WTC11 (cell line): ENCODE data around the gene CHID1. TPM values are rescaled to one million over a fixed set of nuclear protein-coding genes. Genes with fewer than 3 reads are reported as not detected.

Experiments used
- ATAC-seq: fragments of 200-7000 bp; cut with Tn5 transposase; 2 replicates; pipeline ENCODE4 v1.10.0; 2021; ENCODE audit warnings: mild to moderate bottlenecking, moderate library complexity
- CTCF ChIA-PET: fragments of 300-600 bp; sonication (Branson Sonifier 250); formaldehyde crosslinking; loops from one replicate; lab custom pipeline; 2021; ENCODE audit warnings: antibody characterized with exemption; lab: Charles Lee
- POLR2A ChIA-PET: fragments of 350-600 bp; sonication (Branson Sonifier 250); formaldehyde crosslinking; loops from one replicate; lab custom pipeline; 2021; ENCODE audit warnings: antibody characterized with exemption; lab: Charles Lee
- DNase-seq: peaks from one replicate; pipeline ENCODE4 v3.0.0; 2021; ENCODE audit warnings: low spot score
- H3K27ac Mint-ChIP-seq: 2 replicates; pipeline ENCODE4 v1.8.0; 2021; ENCODE audit warnings: mixed read lengths
- H3K27me3 Mint-ChIP-seq: 2 replicates; pipeline ENCODE4 v1.8.0; 2021; ENCODE audit warnings: low read depth, mild to moderate bottlenecking, moderate library complexity, mixed read lengths
- H3K36me3 Mint-ChIP-seq: 2 replicates; pipeline ENCODE4 v1.8.0; 2021; ENCODE audit warnings: mixed read lengths
- H3K4me1 Mint-ChIP-seq: 2 replicates; pipeline ENCODE4 v1.8.0; 2022; ENCODE audit warnings: mixed read lengths
- H3K4me3 Mint-ChIP-seq: 2 replicates; pipeline ENCODE4 v1.8.0; 2021; ENCODE audit warnings: mild to moderate bottlenecking, moderate library complexity, mixed read lengths
- H3K9me3 Mint-ChIP-seq: 2 replicates; pipeline ENCODE4 v1.8.0; 2021; ENCODE audit warnings: mixed read lengths
- ARID4B ChIP-seq: sonication (generic); formaldehyde crosslinking; IDR thresholded peaks from 2 replicates; pipeline ENCODE4 v1.8.0; 2023; ENCODE audit warnings: missing genetic modification reagents, mild to moderate bottlenecking, borderline replicate concordance
- ELF4 ChIP-seq: sonication (generic); formaldehyde crosslinking; IDR thresholded peaks from 2 replicates; pipeline ENCODE4 v1.8.1; 2022; ENCODE audit warnings: low read depth, mild to moderate bottlenecking, moderate library complexity, missing genetic modification reagents
- GRHL2 ChIP-seq: fragments of 250-450 bp; sonication (Bioruptor Pico); IDR thresholded peaks from 2 replicates; pipeline ENCODE4 v1.8.0; 2022; ENCODE audit warnings: mild to moderate bottlenecking, moderate library complexity; ENCODE audit not compliant: insufficient replicate concordance, severe bottlenecking
- GTF2I ChIP-seq: fragments of 250-450 bp; sonication (Bioruptor Pico); conservative IDR thresholded peaks from 2 replicates; pipeline ENCODE4 v1.4.0; 2021; ENCODE audit warnings: mild to moderate bottlenecking
- IRF1 ChIP-seq: sonication (generic); formaldehyde crosslinking; IDR thresholded peaks from 2 replicates; pipeline ENCODE4 v1.8.0; 2023; ENCODE audit warnings: missing genetic modification reagents
- JAZF1 ChIP-seq: fragments of 250-450 bp; sonication (Bioruptor Pico); IDR thresholded peaks from 2 replicates; pipeline ENCODE4 v1.9.0; 2021; ENCODE audit warnings: moderate library complexity, mild to moderate bottlenecking, inconsistent platforms
- OVOL2 ChIP-seq: fragments of 250-450 bp; sonication (Bioruptor Pico); IDR thresholded peaks from 2 replicates; pipeline ENCODE4 v1.9.0; 2021; ENCODE audit warnings: mild to moderate bottlenecking, borderline replicate concordance
- PRDM15 ChIP-seq: sonication (generic); formaldehyde crosslinking; IDR thresholded peaks from 2 replicates; pipeline ENCODE4 v1.8.0; 2022; ENCODE audit warnings: missing genetic modification reagents
- TP53 ChIP-seq: sonication (generic); formaldehyde crosslinking; IDR thresholded peaks from 2 replicates; pipeline ENCODE4 v1.8.1; 2023; ENCODE audit warnings: mild to moderate bottlenecking, missing genetic modification reagents
- USF1 ChIP-seq: sonication (generic); formaldehyde crosslinking; IDR thresholded peaks from 2 replicates; pipeline ENCODE4 v1.8.0; 2022; ENCODE audit warnings: mild to moderate bottlenecking, missing genetic modification reagents
- ZNF232 ChIP-seq: sonication (generic); formaldehyde crosslinking; IDR thresholded peaks from 2 replicates; pipeline ENCODE4 v1.8.0; 2022; ENCODE audit warnings: mild to moderate bottlenecking, missing genetic modification reagents
- ZNF416 ChIP-seq: fragments of 250-450 bp; sonication (Bioruptor Pico); IDR thresholded peaks from 2 replicates; pipeline ENCODE4 v1.9.0; 2021; ENCODE audit warnings: mild to moderate bottlenecking, inconsistent platforms
- ZNF423 ChIP-seq: fragments of 250-450 bp; sonication (Bioruptor Pico); IDR thresholded peaks from 2 replicates; pipeline ENCODE4 v2.1.2; 2022; ENCODE audit warnings: mild to moderate bottlenecking, moderate library complexity
- total RNA-seq: library from RNA; stranded (reverse); gene quantifications from 3 replicates; pipeline ENCODE4 v1.2.3, GENCODE V29; 2021
- TF ChIP-seq, protein P1 (sequence below): sonication (generic); formaldehyde crosslinking; IDR thresholded peaks from 2 replicates; pipeline ENCODE4 v1.8.1; 2023; ENCODE audit warnings: mild to moderate bottlenecking, missing genetic modification reagents, moderate library complexity
- TF ChIP-seq, protein P2 (sequence below): sonication (generic); formaldehyde crosslinking; IDR thresholded peaks from 2 replicates; pipeline ENCODE4 v1.8.1; 2023; ENCODE audit warnings: mild to moderate bottlenecking, missing genetic modification reagents
- TF ChIP-seq, protein P3 (sequence below): fragments of 200-600 bp; IDR thresholded peaks from 2 replicates; pipeline ENCODE4 v1.8.0; 2022; ENCODE audit warnings: antibody characterized with exemption

The CHID1 gene
- total RNA-seq, 1 experiment from 2014 or later = 92.8 TPM

DNA sequence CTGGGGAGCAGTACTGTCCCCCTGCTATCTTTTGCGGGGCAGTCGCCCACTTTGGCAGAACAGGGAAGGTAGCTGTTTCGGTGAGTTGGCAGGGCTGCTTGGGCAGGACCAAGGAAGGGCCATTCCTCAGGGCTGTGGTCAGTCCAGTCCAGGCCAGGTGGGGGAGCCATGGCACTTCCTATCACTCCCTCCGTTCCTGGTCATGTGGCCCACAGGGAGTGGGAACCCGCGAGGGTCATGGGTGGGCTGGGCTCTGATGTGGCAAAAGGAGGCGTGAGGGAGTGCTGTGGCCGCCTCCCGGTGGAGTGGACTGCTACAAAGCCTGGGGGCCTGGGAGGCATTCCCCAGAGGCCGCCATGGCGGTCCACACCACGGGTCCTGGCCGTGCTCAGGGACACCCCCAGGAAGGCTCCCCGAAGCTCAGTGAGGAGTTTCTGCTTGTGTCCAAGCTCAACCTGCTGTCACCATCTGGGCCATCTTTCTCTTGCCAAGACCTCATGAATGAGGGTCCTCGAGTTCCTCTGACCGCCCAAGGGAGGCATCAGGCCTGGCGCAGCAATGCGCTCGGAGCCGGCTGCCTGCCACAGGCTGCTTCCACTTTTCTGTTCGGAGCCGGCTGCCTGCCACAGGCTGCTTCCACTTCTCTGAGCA is 11.9 kb downstream of the CHID1 start:
- TF ChIP-seq ZNF232 (CRISPR knock-in tag) (no peak), ZNF423 (CRISPR knock-in tag) (no peak), JAZF1 (no peak), TP53 (CRISPR knock-in tag) (no peak), ELF4 (CRISPR knock-in tag) (no peak), OVOL2 (CRISPR knock-in tag) (no peak), IRF1 (CRISPR knock-in tag) (no peak), GRHL2 (CRISPR knock-in tag) (no peak), ZNF416 (CRISPR knock-in tag) (no peak), USF1 (CRISPR knock-in tag) (peak; percentile 80; the same call in 1 of the 2 replicates), PRDM15 (CRISPR knock-in tag) (no peak), GTF2I (CRISPR knock-in tag) (no peak)
- TF ChIP-seq, protein P1, sequence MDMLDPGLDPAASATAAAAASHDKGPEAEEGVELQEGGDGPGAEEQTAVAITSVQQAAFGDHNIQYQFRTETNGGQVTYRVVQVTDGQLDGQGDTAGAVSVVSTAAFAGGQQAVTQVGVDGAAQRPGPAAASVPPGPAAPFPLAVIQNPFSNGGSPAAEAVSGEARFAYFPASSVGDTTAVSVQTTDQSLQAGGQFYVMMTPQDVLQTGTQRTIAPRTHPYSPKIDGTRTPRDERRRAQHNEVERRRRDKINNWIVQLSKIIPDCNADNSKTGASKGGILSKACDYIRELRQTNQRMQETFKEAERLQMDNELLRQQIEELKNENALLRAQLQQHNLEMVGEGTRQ (CRISPR knock-in tag) = peak; percentile 78
- TF ChIP-seq, protein P2, sequence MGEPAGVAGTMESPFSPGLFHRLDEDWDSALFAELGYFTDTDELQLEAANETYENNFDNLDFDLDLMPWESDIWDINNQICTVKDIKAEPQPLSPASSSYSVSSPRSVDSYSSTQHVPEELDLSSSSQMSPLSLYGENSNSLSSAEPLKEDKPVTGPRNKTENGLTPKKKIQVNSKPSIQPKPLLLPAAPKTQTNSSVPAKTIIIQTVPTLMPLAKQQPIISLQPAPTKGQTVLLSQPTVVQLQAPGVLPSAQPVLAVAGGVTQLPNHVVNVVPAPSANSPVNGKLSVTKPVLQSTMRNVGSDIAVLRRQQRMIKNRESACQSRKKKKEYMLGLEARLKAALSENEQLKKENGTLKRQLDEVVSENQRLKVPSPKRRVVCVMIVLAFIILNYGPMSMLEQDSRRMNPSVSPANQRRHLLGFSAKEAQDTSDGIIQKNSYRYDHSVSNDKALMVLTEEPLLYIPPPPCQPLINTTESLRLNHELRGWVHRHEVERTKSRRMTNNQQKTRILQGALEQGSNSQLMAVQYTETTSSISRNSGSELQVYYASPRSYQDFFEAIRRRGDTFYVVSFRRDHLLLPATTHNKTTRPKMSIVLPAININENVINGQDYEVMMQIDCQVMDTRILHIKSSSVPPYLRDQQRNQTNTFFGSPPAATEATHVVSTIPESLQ = no peak
- Mint-ChIP-seq H3K36me3 (peaks cover 33% of the 10 kb centered on the region), H3K4me3 (no peak overlapping the region), H3K27me3 (no peaks in the 10 kb centered on the region), H3K27ac (no peak overlapping the region), H3K9me3 (no peaks in the 10 kb centered on the region), H3K4me1 (no peaks in the 10 kb centered on the region)
- DNase-seq (peak; percentile 57), ATAC-seq (peak; percentile 27)
- CTCF ChIA-PET = interaction anchor here (0.6 to 2.3 kb wide), 28 partner anchors 10 to 158 kb away, joined by 3 to 18 read pairs (median 5); partner anchors contain the start of genes AP2A2 and CD151
- POLR2A ChIA-PET = no interaction called here

- peak; percentile 55 for DNase-seq
- Mint-ChIP-seq H3K4me1 (no peaks in the 10 kb centered on the region), H3K27ac (no peak overlapping the region), H3K36me3 (peaks cover 28% of the 10 kb centered on the region), H3K27me3 (no peaks in the 10 kb centered on the region), H3K9me3 (no peaks in the 10 kb centered on the region), H3K4me3 (no peak overlapping the region)
- no peak for TF ChIP-seq ARID4B (CRISPR knock-in tag)
- TF ChIP-seq, protein P3, sequence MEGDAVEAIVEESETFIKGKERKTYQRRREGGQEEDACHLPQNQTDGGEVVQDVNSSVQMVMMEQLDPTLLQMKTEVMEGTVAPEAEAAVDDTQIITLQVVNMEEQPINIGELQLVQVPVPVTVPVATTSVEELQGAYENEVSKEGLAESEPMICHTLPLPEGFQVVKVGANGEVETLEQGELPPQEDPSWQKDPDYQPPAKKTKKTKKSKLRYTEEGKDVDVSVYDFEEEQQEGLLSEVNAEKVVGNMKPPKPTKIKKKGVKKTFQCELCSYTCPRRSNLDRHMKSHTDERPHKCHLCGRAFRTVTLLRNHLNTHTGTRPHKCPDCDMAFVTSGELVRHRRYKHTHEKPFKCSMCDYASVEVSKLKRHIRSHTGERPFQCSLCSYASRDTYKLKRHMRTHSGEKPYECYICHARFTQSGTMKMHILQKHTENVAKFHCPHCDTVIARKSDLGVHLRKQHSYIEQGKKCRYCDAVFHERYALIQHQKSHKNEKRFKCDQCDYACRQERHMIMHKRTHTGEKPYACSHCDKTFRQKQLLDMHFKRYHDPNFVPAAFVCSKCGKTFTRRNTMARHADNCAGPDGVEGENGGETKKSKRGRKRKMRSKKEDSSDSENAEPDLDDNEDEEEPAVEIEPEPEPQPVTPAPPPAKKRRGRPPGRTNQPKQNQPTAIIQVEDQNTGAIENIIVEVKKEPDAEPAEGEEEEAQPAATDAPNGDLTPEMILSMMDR = peak; percentile 27; the same call in 1 of the 2 replicates
- ChIA-PET CTCF (interaction anchor here (0.6 to 2.3 kb wide), 30 partner anchors 9 to 649 kb away, joined by 3 to 18 read pairs (median 5); partner anchors contain the start of genes AP2A2 and CD151), POLR2A (no interaction called here)
- ATAC-seq = peak; percentile 63
Observed at GRCh38 chr11:898143-898511, 12.5 kb downstream of the CHID1 start.
